OCI-M1 (cell line): ENCODE results near the gene CNTNAP2.

Experiments used
- DNase-seq: peaks from one replicate; lab custom pipeline; 2025; lab: John Stamatoyannopoulos, UW

The CNTNAP2 gene

DNA sequence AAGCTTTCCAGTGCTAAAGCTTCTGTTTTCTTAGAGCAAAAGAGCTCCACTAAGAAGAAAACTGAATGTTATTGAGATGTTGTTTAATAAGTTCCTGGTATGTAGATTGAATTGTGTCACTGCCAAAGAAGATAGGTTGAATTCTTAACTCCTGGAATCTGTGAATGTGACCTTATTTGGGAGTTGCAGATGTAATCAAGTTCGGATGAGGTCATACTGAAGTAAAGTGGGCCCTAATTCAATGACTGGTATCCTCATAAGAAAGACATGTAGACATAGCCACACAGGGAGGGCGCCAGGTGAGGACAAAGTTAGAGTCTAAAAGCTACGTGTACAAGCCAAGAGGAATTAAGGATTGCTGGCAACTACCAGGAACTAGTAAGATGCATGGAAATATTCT, 1741.8 kb downstream of the CNTNAP2 start:
- DNase-seq: no peak

DNA sequence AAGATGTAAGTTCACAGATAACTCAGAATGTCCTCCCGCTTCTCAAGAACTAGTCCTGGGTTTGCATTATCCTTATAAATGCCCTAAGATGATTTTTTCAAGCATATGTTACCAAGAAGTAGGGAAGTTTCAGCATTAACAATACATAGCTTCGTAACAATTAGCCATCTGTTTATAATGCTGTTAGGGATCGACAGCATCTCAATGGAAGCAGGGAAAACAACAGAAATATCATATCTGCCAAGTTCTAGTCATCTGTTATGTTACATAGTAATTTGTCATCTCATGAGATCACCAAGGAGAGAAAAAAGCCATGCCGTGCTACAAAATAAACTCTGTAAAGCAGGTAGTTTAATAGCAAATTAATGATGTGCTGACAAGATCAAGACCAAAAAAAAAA, 1742.4 kb downstream of the CNTNAP2 start:
- DNase-seq: no peak

DNA sequence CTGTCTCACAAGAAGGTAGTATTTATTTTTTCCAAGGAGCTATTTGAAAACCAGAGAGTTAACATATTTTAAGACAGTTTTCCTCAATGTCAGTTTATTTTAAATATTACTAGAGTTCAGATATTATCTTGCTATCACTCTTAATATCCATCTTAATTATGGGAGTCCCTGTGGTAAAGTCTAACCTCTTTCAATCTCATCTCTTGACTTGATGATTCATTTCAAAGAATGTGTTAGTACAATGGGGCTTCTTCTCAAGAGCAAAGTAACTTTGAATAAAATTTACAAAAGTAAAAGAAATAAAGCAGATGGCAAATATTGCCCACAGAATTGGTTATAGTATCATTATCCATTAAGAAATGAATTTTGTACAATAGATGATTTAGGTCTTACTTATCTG, 1742.9 kb downstream of the CNTNAP2 start:
- DNase-seq: no peak

DNA sequence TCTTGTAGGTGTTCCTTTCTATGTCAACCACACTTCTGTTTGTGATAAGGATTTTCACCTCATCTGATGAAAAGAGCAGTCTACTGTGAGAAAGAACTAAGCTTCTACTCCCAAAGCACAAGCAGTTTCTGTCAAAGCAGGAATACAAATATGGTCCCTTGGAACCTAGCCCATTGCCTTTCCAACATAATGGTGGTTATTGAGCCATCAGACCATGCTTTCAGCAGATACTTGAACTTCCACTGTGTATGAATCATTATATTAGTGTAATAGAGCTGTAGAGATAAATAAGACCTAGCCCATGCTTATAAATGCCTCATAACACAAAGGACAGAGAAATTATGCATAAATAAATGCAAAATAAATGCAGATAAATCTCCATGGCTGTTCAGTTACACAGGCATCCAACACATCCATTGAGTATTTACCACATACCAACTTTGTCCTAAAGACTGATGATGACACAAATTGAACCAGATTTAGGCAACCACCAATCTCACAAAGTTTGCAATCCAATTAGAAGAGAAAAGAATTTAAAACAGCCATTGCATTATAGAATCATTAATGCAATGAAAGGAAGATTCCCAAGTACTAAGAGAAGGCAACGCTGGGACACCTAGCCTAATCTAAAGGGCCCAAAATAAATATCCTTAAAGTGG, 1744.6 kb downstream of the CNTNAP2 start:
- no peak for DNase-seq

DNA sequence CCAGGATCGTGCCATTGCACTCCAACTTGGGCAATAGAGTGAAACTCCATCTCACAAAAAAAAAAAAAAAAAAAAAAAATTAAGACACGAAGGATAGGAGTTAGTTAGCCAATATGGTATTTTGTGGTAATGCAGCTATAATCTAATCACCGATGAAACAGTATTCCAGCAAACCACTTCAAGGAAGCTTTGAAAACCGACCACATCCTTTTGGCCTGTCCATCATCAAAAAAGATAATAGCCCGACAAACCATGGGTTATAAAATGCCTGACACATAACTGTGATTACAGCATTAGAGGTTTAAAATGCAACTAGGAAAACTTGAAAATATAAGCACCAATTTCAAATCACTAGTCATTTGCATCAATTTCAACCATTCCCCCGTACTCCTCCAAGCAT, 1745.3 kb downstream of the CNTNAP2 start:
- DNase-seq: no peak

DNA sequence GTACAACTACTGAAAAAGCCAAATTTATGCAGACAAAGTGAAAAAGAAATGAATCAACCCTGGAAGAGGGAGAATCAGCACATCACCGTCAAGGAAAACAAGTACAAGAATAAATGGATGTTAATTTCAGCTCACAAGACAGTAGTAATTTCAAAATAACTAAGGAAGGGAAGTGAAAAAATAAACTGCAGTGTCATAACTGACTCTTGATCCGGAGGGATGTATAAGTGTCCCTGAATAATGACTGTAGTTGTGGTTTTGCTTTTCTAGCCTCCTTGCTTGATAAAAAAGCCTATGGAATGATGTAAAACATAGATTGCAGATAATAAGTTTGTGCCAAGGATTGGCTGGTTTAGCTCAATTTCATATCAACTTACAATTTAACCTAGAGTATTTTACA, 1752.9 kb downstream of the CNTNAP2 start:
- peak; percentile 14 for DNase-seq

DNA sequence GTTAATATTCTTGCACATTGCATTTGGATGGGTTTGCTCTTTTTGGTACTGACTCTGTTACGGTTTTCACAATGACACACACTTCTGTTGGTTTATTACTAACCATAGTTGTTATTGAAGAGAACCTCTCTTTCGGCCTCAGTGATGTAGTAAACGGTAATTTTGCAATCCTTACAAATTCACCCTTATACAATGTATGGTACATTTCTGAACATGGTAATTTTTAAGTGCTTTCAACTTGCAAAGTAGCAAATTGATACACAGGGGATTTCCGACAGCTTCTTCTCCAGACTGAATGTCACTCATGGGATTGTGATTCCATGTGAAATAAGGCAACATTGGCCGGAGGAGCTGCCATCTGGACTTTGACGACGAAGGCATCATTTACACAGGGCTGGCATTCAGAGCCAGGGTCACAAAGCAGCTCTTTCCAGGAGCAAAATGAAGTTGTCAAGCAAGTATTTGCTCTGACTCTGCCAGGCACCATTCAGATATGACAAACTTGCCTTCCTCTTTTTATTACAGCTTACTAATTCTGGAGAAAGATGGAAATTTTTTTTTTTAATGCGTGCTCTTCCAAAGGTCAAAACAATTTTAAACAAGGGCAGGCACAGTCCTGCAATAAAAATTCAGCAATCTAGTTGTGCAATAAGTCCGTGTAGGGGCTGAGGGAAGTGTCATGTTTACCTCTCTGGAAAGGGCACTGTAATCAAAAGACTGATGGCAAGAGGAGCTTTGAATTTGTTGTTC, 1762.5 kb downstream of the CNTNAP2 start:
- no peak for DNase-seq

DNA sequence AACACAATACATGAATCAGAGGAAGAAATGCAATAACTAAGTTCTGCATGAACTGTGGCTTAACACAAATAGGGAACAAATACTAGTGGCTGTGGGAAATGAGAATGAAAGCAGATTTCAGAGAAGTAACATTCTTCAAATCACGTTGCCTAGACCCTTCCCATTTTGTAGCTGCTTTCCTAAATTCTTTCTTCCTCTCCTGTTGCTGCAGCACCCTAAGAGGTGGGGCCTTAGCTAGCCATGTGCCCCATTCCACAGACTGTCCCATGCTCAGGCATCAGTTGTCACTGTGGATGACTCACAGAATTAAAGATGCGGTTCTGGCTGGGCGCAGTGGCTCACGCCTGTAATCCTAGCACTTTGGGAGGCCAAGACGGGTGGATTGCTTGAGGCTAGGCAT, 1769.3 kb downstream of the CNTNAP2 start:
- no peak for DNase-seq

DNA sequence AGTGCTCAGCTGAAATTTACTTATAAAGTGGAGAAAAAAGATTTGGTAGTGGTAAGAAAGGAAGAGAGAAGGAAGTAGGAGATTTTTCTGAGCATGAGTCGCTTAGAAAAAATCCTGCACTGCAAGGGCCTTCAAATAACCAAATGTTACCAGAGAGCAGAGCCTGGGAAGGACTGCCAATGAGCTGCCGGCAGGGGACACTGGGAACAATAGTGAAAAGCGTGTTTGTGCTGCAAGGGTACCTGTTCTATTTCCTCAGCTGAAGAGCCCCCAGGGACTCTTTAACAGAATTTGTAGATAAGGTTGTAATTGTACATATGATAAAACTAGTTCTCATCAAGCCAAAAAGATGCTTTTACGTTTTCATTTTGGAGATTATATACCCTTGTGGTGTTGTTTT, 1777.7 kb downstream of the CNTNAP2 start:
- no peak for DNase-seq

DNA sequence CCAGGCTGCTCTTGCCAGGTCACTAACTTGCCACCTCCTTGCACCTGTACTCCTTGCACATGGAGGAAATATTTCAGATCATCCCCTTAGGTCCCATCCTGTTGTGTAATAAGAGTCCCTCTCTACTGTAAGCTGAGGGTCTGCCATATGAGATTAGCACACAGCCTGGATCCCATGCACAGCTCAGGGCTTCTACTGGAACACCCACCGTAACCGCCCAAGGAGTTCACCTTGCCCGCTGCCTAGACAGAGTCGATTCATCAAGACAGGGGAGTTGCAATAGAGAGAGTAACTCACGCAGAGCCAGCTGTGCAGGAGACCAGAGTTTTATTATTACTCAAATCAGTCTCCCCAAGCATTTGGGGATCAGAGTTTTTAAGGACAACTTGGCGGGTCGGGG, 1779.5 kb downstream of the CNTNAP2 start:
- DNase-seq: no peak

DNA sequence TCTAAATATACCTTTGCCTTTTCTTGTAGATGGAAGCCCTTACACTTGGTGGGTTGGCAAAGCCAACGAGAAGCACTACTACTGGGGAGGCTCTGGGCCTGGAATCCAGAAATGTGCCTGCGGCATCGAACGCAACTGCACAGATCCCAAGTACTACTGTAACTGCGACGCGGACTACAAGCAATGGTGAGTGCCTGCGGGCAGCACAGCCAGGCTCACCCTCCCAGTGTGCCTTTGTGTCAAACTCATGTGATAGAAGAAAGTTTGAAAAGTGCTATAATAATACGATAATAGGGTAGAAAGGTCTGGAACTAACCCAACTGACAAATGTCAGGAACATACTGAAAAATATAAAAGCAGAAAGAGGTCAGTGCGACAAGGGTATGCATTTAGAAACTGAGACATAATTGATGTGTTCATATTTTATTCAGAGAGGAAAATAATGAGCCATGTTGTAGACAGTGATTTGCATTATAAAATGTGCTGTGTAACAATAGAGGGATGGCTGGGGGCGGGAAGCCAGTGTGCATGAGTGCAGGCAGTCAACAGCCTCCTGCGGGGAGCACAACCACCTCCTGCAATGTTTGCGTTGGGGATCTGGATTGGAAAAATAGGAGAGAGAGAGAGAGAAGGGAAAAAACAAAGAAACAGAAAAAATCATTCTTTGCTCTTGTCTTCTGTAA, 1787.1 kb downstream of the CNTNAP2 start:
- DNase-seq: no peak

DNA sequence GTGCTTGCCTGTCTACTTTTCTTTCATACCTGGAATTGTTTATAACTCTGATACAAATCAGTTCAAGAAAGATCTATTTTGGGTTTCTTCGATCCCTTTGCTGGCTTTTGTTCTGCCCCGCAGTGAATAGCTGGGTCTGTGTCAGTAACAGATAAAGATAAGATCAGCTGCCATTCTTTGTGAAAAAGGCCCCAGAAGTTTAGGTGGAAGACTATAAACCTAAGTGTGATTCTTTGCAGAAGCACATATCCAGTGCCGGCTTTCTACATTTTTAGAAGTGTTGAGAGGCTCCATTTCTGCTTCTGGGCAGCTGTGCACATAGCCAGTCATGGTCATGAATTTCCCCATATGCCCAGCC, 1787.6 kb downstream of the CNTNAP2 start:
- no peak for DNase-seq

DNA sequence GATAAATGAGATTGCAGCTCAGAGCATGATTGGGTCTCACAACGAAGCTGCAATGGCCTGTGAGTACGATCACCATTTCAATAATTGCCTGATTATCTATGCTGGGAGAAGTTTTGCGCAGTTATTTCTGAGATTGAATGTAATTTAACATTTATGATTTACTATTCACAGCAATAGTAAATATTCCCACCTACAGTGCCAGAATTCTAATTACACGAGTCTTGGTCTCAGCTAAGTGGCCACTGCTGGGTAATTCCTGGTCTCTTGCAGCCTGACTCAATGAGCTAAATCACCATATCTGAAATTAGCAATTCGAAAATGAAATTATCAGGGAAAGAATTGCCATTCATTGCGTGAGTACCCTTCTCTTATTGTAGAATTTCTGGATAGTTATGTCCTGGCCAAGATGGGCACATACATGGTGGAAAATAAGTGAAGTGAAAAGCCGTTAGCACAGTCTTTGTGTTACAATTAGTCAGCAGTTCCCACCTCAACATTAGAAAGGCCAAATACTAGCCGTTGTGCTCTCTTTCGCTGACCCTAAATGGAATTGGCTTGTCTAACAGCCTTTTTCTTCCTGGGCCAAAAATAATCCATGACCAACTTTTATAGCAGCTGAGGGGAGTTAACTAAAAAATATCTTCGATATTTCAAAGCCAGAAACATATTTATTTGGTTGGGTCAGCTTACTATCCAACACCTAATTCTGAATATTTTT, 1793.0 kb downstream of the CNTNAP2 start:
- no peak for DNase-seq

DNA sequence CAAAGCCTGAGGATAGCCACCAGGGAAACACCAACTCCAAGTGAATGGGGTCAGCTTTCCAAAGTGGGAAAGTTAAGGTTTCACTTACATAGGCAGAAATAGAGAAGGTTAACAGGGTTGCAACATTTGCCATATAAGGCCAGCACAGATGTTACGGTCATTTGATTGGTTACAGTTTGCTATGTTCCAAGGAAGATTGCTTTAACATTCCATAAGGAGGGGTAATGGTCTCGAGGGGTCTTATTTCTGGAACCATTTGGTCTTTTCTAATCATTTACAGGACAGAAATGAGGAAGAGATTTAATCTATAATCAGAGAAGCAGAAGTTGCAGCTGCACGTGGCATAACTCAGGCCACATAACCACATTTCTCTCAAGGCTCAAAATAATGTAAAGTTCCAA, 1794.6 kb downstream of the CNTNAP2 start:
- DNase-seq: peak; percentile 68

DNA sequence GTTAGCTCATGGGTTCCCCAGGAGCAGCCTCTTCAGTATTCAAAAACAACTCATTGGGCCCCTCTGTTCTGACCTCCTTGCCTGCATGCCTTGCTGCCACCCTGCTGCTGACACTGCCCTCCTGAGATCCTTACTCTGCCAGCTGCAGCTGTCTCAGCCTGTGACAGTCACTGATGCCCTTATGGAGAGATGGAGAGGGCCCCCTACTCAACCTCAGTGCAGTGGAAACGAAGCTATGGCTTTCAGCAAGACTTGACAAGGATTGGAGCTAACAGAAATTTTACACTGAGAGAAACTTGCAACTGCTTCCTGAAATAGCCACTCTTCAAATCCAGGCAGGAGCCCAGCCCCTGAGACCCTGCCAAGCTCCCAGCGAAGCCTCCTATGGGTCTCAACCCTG, 1795.7 kb downstream of the CNTNAP2 start:
- no peak for DNase-seq

DNA sequence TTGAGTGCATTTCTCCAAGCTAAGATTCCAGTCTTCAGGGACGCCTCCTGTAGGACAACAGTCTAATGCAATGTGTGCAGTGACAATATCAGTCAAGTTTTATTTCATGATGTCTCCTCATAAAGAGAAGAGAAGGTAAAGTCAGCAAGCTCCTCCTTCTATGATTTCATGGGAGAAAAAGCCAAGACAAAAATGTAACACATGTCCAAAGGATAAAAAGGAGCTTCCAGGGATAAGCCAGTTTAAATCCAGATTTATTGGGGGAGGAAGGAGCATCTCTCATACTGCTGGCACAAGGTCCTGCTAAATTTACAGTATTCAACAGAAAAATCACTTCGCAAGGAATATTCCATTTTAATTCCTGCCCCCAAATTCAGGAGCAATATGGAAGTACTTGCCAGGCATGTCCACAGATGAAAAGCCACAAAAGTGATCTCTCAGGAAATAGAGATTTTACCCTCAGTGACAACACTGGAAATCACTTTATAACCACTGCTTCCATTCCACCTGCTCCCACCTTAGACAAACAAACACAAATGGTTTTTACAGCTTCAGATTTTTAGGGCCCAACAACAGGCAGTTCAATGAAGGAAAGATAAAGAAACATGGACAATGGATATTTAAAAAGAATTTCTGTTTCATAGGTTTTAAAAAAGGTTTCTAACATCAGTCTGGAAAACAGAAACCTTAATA, 1796.5 kb downstream of the CNTNAP2 start:
- no peak for DNase-seq

DNA sequence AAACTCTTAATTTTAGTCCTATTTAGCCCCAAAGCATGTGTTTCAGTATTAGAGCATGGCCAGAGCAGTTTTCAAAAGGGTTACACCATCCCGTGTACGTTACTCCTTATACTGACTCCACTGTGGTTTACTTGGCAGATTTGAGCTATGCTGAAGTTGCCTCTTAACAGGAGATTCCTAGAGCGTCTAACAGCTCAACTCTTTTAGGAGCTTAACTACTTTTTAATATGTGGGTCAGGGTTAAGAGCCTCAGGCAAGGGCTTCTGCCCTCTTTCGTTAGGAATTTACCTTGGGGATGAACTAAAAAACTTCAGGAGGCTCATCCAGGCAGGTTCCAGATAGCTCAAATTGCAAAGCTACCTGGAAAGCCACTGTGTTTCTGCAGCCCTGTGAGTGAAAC, 1799.2 kb downstream of the CNTNAP2 start:
- DNase-seq: no peak

DNA sequence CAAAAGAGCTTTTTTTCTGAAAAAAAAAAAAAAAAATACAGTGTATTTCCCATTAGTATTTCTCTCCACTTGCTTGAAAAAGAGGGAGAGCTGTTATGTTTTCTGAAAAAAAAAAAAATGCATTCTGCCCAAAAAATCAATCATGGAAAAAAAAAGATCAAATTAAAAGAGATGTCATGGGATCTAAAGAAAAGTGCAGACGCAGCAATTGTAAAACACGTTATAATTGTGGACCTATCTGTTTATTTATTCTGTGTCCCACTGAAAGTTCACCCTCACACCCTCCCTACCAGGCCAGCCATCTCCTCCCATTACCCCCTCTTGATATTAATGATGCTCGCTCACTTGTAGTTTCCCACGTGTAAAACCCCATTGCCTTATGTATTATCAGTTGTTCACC, 1800.0 kb downstream of the CNTNAP2 start:
- no peak for DNase-seq

DNA sequence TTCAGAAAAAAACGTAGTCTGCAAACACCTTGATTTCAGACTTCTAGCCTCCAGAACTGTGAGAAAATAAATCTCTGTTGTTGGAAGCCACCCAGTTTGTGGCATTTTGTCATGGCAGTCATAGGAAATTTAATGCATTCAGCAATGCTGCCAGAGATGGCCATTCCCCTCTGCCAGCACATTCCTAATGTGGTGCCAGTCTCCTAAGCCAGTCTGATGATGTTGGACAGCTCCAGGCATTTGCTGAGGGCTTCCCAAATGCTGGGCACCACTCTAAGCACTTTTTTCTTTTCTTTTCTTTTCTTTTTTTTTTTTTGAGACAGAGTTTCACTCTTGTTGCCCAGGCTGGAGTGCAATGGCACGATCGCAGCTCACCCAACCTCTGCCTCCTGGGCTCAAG, 1807.2 kb downstream of the CNTNAP2 start:
- no peak for DNase-seq

DNA sequence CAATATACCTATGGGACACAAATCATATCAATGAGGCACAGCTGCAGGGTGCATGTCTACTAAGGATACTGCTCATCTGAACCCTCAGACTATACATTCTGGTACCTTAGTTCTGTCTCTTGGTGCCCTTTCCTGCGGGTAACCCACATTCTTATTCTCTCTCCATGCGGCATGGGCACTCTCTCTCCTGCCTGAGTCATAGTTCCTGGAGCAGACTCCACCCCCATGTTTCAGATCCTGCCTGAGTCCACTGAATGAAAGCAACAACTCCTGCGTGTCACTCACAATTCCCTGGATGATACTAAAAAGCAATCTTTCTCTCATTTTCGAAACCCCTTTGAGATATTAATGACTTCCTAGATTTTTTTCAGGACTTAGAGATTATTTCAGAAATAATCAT, 1820.8 kb downstream of the CNTNAP2 start:
- DNase-seq: no peak

DNA sequence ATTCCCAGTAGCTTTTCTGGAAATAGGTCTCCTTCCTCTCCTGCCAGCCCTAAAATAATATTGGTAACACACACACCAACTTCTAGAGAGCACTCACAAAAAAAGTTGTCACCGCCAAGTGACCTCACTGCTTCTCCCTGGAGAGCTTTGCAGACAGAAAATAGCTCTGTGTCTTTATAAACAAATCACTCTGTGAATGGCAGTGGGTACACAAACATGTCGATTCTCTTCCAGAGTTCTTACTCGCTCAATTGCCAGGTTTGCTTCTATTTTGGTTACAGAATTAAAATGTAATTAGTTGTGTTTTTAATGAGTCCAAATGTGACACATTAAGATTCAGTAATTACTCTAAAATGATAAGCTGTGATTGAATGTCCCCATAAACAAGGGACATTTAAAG, 1824.8 kb downstream of the CNTNAP2 start:
- no peak for DNase-seq

DNA sequence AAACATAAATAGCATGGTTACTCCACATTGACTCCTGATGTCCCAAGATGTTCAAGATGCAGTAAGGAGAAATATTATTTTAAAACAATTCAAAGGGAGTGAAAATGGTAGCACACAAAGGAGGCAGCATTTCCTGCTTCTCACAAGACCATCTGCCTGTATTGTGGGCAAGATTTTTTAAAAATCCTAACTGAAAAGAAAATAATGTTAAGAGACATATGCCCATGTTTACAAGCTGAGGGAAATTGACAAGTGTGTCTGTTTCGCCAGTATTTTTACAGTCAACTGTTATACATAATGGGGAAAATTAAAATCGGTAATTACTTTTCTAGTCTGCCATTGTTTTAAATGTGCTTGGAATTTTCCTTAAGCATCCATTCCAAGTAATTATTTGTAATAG, 1827.7 kb downstream of the CNTNAP2 start:
- no peak for DNase-seq
